H1 (cell line): Measurements from ENCODE around the gene RAB9B. TPM values are rescaled to one million over a fixed set of nuclear protein-coding genes. Genes with fewer than 3 reads are reported as not detected.

Source experiments
- CTCF ChIA-PET: fragments of 300-600 bp; sonication (Branson Sonifier 250); formaldehyde crosslinking; loops from one replicate; lab custom pipeline; 2021; ENCODE audit not compliant: partially characterized antibody; lab: Charles Lee
- POLR2A ChIA-PET: fragments of 300-600 bp; sonication (Branson Sonifier 250); formaldehyde crosslinking; loops from one replicate; lab custom pipeline; 2021; ENCODE audit warnings: inconsistent platforms; ENCODE audit not compliant: partially characterized antibody; lab: Charles Lee
- DNase-seq, 2 experiments: peaks; one replicate each; pipeline versions ENCODE4 v3.0.0 to v3.0.0-alpha.2; 2010 to 2022; ENCODE audit warnings: low spot score in 2 of 2, low read depth in 1 of 2, mixed read lengths in 1 of 2
- FAIRE-seq: peaks from 2 replicates; lab custom pipeline; 2011; peaks lifted over from hg19 to GRCh38; lab: Jason Lieb, UNC
- H2AFZ ChIP-seq: 2 replicates; pipeline ENCODE4 v1.8.1; 2012; ENCODE audit warnings: low read length, inconsistent platforms
- H2AK5ac ChIP-seq: 2 replicates; pipeline ENCODE4 v1.6.1; 2013; ENCODE audit warnings: low read depth, low read length
- H2BK120ac ChIP-seq: replicated peaks from 2 replicates; pipeline ENCODE3; 2013; ENCODE audit warnings: low read depth, low read length, inconsistent platforms
- H2BK12ac ChIP-seq: 2 replicates; pipeline ENCODE4 v1.6.1; 2013; ENCODE audit warnings: low read depth, low read length
- H2BK15ac ChIP-seq: 2 replicates; pipeline ENCODE4 v1.6.1; 2013; ENCODE audit warnings: low read length
- H2BK20ac ChIP-seq: 2 replicates; pipeline ENCODE4 v1.6.1; 2013; ENCODE audit warnings: low read length
- H2BK5ac ChIP-seq: 2 replicates; pipeline ENCODE4 v1.6.1; 2013; ENCODE audit warnings: low read depth, low read length
- H3K14ac ChIP-seq: 2 replicates; pipeline ENCODE4 v1.6.1; 2013; ENCODE audit warnings: inconsistent platforms; ENCODE audit not compliant: insufficient read length
- H3K18ac ChIP-seq: 2 replicates; pipeline ENCODE4 v1.6.1; 2013; ENCODE audit warnings: low read length; ENCODE audit errors: extremely low read depth
- H3K23ac ChIP-seq: 2 replicates; pipeline ENCODE4 v1.6.1; 2013; ENCODE audit warnings: inconsistent platforms; ENCODE audit not compliant: insufficient read length
- H3K23me2 ChIP-seq: 2 replicates; pipeline ENCODE4 v1.6.1; 2013; ENCODE audit warnings: low read depth, low read length
- H3K27ac ChIP-seq: 2 replicates; pipeline ENCODE4 v1.6.1; 2011; ENCODE audit warnings: low read depth, low read length, inconsistent platforms
- H3K27me3 ChIP-seq, 4 experiments: replicated peaks in 1 of 4; 1 replicate in 1 of 4; 2 replicates in 3 of 4; pipeline versions ENCODE4 v1.6.1 to v1.8.1; 2011 to 2013; ENCODE audit warnings: low read length in 3 of 4, mild to moderate bottlenecking in 3 of 4, inconsistent platforms in 2 of 4, mixed read lengths in 2 of 4, moderate library complexity in 1 of 4; ENCODE audit not compliant: control insufficient read depth in 3 of 4, insufficient read depth in 3 of 4; ENCODE audit errors: extremely low read depth in 1 of 4
- H3K36me3 ChIP-seq, 4 experiments: 2 replicates each; pipeline versions ENCODE4 v1.6.1 to v1.8.1; 2011 to 2013; ENCODE audit warnings: mild to moderate bottlenecking in 4 of 4, low read length in 3 of 4, moderate library complexity in 2 of 4, control low read depth in 1 of 4, inconsistent platforms in 1 of 4; ENCODE audit not compliant: insufficient read depth in 4 of 4, control insufficient read depth in 2 of 4
- H3K4ac ChIP-seq: replicated peaks from 2 replicates; pipeline ENCODE3; 2013; ENCODE audit warnings: low read length, low read depth, mixed read lengths, inconsistent platforms; ENCODE audit not compliant: insufficient read length
- H3K4me1 ChIP-seq, 4 experiments: replicated peaks in 1 of 4; 1 replicate in 1 of 4; 2 replicates in 3 of 4; pipeline versions ENCODE4 v1.6.1 to v1.8.1; 2011 to 2013; ENCODE audit warnings: low read length in 3 of 4, inconsistent platforms in 2 of 4, mixed read lengths in 1 of 4; ENCODE audit not compliant: insufficient read depth in 4 of 4, control insufficient read depth in 3 of 4
- H3K4me2 ChIP-seq, 2 experiments: 2 replicates each; pipeline versions ENCODE4 v1.6.1 to v1.8.1; 2011 to 2013; ENCODE audit warnings: low read depth in 2 of 2, low read length in 2 of 2, control low read depth in 1 of 2, inconsistent platforms in 1 of 2, mild to moderate bottlenecking in 1 of 2; ENCODE audit not compliant: insufficient read depth in 1 of 2
- H3K4me3 ChIP-seq, 4 experiments: fragments of 200-600, 300-600 bp in 1 of 4; sonication (generic), shearing (Covaris generic), sonication (Bioruptor Twin) in 1 of 4; 2 replicates each; pipeline versions ENCODE4 v1.5.1 to v1.8.1; 2011 to 2016; ENCODE audit warnings: low read length in 4 of 4, low read depth in 3 of 4, control low read depth in 2 of 4, inconsistent platforms in 2 of 4, mild to moderate bottlenecking in 2 of 4, mixed read lengths in 1 of 4, moderate library complexity in 1 of 4; ENCODE audit not compliant: insufficient read depth in 2 of 4; ENCODE audit errors: extremely low read depth in 1 of 4
- H3K56ac ChIP-seq: replicated peaks from 2 replicates; pipeline ENCODE3; 2013; ENCODE audit warnings: low read depth, mild to moderate bottlenecking, mixed read lengths, low read length, inconsistent platforms; ENCODE audit not compliant: insufficient read length
- H3K79me1 ChIP-seq: 2 replicates; pipeline ENCODE4 v1.6.1; 2013; ENCODE audit warnings: low read depth, low read length, control low read depth
- H3K79me2 ChIP-seq, 2 experiments: 2 replicates each; pipeline versions ENCODE4 v1.6.1 to v1.8.1; 2012 to 2013; ENCODE audit warnings: low read length in 2 of 2, mild to moderate bottlenecking in 2 of 2, inconsistent platforms in 1 of 2; ENCODE audit not compliant: insufficient read depth in 2 of 2, control insufficient read depth in 1 of 2
- H3K9ac ChIP-seq, 4 experiments: replicated peaks in 1 of 4; 1 replicate in 1 of 4; 2 replicates in 3 of 4; pipeline versions ENCODE4 v1.6.1 to v1.8.1; 2011 to 2013; ENCODE audit warnings: low read depth in 3 of 4, low read length in 3 of 4, control low read depth in 2 of 4, mild to moderate bottlenecking in 2 of 4, moderate library complexity in 2 of 4, inconsistent platforms in 1 of 4; ENCODE audit errors: extremely low read depth in 1 of 4
- H3K9me3 ChIP-seq, 2 experiments: 2 replicates each; pipeline versions ENCODE4 v1.6.1 to v1.8.1; 2012 to 2013; ENCODE audit warnings: mild to moderate bottlenecking in 2 of 2, moderate library complexity in 2 of 2, control low read depth in 1 of 2, inconsistent platforms in 1 of 2, low read depth in 1 of 2, low read length in 1 of 2, mixed read lengths in 1 of 2; ENCODE audit not compliant: insufficient read depth in 2 of 2
- H4K20me1 ChIP-seq, 2 experiments: replicated peaks in 1 of 2; 2 replicates each; pipeline versions ENCODE3 to v1.8.1; 2011 to 2013; ENCODE audit warnings: inconsistent platforms in 2 of 2, low read length in 2 of 2, mild to moderate bottlenecking in 1 of 2; ENCODE audit not compliant: insufficient read depth in 2 of 2, control insufficient read depth in 1 of 2
- H4K5ac ChIP-seq: 2 replicates; pipeline ENCODE4 v1.6.1; 2013; ENCODE audit warnings: low read length, low read depth, mixed read lengths, inconsistent platforms; ENCODE audit not compliant: insufficient read length
- H4K8ac ChIP-seq: 2 replicates; pipeline ENCODE4 v1.8.0; 2013; ENCODE audit warnings: mild to moderate bottlenecking, moderate library complexity, low read length, inconsistent platforms; ENCODE audit not compliant: insufficient read depth; ENCODE audit errors: extremely low read depth
- H4K91ac ChIP-seq: replicated peaks from 2 replicates; pipeline ENCODE3; 2013; ENCODE audit warnings: low read length, mixed read lengths, inconsistent platforms; ENCODE audit not compliant: insufficient read length
- TEAD4 ChIP-seq: IDR thresholded peaks from 2 replicates; pipeline ENCODE4 v1.6.1; 2012; ENCODE audit warnings: low read depth, low read length, inconsistent platforms, mixed read lengths
- WGBS, 2 experiments: shearing (Covaris generic) in 1 of 2; methylation state at CpG; one replicate each; pipeline versions ENCODE4 v1.1.6 to v1.1.7; 2013 to 2015; ENCODE audit warnings: low lambda C conversion rate in 2 of 2, mixed read lengths in 2 of 2, inconsistent platforms in 1 of 2, low coverage in 1 of 2, missing lambda C conversion rate in 1 of 2; ENCODE audit not compliant: insufficient replicate concordance in 2 of 2, insufficient coverage in 1 of 2, insufficient read length in 1 of 2; ENCODE audit errors: extremely low coverage in 1 of 2, missing lambda C conversion rate in 1 of 2; 5-methylcytosine and 5-hydroxymethylcytosine counted together
- polyA plus RNA-seq, 7 experiments: library from polyadenylated mRNA; depleted of rRNA in 3 of 7; stranded (reverse) in 5 of 7; unstranded in 2 of 7; fragments of >200 nt in 5 of 7; fragments of 200-250 nt in 2 of 7; gene quantifications; 1 replicate in 5 of 7; 2 replicates in 1 of 7; 4 replicates in 1 of 7; pipeline versions ENCODE4 v1.2.1 to v1.2.3, GENCODE V29; 2011 to 2013; ENCODE audit warnings: missing spikeins in 2 of 7, mixed read lengths in 2 of 7
- total RNA-seq: library from RNA; stranded (reverse); fragmentation: NEBNext Ultra II Directional; extraction: Animal tissue kit (Norgen Biotek cat#: 25700); gene quantifications from 2 replicates; pipeline ENCODE4 v1.2.1, GENCODE V29; 2021

RAB9B gene
- total and polyA plus RNA-seq, 2 of the 8 experiments (the other 6 are each of a cell fraction or from before 2014, with no cell fraction given), result 0.26 to 0.56 TPM

- no peak for TF ChIP-seq TEAD4
- Histone ChIP-seq H4K91ac (no peak overlapping the region), H2BK5ac (no peak overlapping the region), H3K56ac (no peak overlapping the region), H3K23me2 (no peaks in the 10 kb centered on the region; the same call in 1 of the 2 replicates), H3K79me2 (no peaks in the 10 kb centered on the region), H2AFZ (no peak overlapping the region), H3K4ac (no peak overlapping the region), H4K8ac (no peak overlapping the region), H2AK5ac (no peak overlapping the region), H3K36me3 (no peaks in the 10 kb centered on the region), H3K9me3 (no peaks in the 10 kb centered on the region), H3K27ac (no peak overlapping the region), H3K9ac (no peak overlapping the region), H4K20me1 (no peaks in the 10 kb centered on the region), H3K18ac (no peak overlapping the region), H3K4me1 (no peaks in the 10 kb centered on the region), H3K14ac (no peak overlapping the region), H2BK20ac (no peak overlapping the region), H3K4me3 (no peak overlapping the region), H3K4me2 (no peak overlapping the region), H2BK120ac (no peak overlapping the region), H2BK12ac (no peak overlapping the region), H4K5ac (no peak overlapping the region), H3K23ac (no peak overlapping the region), H3K27me3 (no peaks in the 10 kb centered on the region), H2BK15ac (no peak overlapping the region), H3K79me1 (no peaks in the 10 kb centered on the region)
- WGBS, 2 experiments, result 71% methylated on average over 4 of the region's 5 CpGs; no CpG with 5 or more reads in 1 of the 2 experiments
- FAIRE-seq (peak; percentile 7), DNase-seq (no peak)
- ChIA-PET POLR2A (no interaction called here), CTCF (no interaction called here)
Measured at GRCh38 chrX:103864886-103865534, 33.0 kb upstream of the RAB9B start.
